ENCODE data around the gene PIGN.

The PIGN gene

DNA sequence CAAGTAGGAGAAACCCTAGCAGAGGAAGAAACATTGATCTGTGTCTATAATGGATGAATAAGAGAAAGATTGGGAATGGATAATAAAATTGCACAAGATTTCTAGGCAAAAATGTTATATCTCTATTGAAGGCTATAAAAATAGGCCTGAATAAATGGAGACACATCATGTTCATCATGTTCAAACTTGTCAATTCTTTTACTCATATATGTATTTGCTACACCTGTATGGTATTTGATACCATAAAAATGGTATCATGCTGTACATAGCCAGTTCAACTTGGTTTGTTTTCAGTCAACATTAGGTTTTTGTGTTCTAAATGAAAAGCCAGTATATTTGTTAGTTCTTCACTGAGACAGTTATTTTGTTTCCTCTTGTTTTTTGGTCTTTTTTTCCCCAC, 161.9 kb downstream of the PIGN start:
- DNase-seq (ENCODE audit: low read depth), result peak; percentile 55
- H3K4me3 ChIP-seq (ENCODE audit: low read length), result no peak overlapping the region
- TF ChIP-seq, protein P1, sequence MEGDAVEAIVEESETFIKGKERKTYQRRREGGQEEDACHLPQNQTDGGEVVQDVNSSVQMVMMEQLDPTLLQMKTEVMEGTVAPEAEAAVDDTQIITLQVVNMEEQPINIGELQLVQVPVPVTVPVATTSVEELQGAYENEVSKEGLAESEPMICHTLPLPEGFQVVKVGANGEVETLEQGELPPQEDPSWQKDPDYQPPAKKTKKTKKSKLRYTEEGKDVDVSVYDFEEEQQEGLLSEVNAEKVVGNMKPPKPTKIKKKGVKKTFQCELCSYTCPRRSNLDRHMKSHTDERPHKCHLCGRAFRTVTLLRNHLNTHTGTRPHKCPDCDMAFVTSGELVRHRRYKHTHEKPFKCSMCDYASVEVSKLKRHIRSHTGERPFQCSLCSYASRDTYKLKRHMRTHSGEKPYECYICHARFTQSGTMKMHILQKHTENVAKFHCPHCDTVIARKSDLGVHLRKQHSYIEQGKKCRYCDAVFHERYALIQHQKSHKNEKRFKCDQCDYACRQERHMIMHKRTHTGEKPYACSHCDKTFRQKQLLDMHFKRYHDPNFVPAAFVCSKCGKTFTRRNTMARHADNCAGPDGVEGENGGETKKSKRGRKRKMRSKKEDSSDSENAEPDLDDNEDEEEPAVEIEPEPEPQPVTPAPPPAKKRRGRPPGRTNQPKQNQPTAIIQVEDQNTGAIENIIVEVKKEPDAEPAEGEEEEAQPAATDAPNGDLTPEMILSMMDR (IDR thresholded peaks at IDR 0.05; ENCODE audit: insufficient read depth, low read depth, low read length, missing control alignments), result no peak

DNA sequence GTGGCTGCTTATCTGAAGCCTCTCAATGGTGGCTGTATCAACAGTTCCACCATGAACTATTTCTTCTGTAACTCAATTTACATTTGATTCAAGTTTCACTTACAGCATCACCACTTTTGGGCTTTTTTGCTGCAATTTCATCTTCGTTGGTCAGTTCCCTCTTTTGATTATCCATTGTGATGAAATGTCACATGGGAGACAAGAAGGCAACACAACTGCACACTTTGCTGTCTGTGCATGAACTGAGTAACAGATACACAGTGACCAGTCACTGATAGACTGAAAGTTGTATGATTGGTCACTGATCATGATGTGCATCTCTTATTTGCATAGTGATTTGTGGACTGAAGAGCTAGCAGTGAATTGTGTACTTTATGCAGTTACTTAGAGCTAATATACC, 163.3 kb downstream of the PIGN start:
- H3K4me3 ChIP-seq (ENCODE audit: low read length), result no peak overlapping the region
- no peak for DNase-seq (ENCODE audit: low read depth)
- TF ChIP-seq, protein P1 (IDR thresholded peaks at IDR 0.05; ENCODE audit: insufficient read depth, low read depth, low read length, missing control alignments), result no peak

DNA sequence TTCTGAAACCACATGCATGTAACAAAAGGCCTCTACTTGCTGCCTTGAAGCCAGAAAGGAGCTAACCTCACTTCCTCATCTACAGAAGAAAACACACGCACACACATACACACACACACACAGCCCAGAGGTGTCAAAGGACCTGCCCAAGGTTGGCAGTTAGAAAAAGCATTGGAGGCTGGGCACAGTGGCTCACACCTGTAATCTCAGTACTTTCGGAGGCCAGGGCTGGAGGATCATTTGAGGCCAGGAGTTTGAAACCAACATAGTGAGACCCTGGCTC, 168.2 kb downstream of the PIGN start:
- no peak overlapping the region for H3K4me3 ChIP-seq (ENCODE audit: low read length)
- DNase-seq (ENCODE audit: low read depth), result no peak
- TF ChIP-seq, protein P1 (IDR thresholded peaks at IDR 0.05; ENCODE audit: insufficient read depth, low read depth, low read length, missing control alignments), result no peak

DNA sequence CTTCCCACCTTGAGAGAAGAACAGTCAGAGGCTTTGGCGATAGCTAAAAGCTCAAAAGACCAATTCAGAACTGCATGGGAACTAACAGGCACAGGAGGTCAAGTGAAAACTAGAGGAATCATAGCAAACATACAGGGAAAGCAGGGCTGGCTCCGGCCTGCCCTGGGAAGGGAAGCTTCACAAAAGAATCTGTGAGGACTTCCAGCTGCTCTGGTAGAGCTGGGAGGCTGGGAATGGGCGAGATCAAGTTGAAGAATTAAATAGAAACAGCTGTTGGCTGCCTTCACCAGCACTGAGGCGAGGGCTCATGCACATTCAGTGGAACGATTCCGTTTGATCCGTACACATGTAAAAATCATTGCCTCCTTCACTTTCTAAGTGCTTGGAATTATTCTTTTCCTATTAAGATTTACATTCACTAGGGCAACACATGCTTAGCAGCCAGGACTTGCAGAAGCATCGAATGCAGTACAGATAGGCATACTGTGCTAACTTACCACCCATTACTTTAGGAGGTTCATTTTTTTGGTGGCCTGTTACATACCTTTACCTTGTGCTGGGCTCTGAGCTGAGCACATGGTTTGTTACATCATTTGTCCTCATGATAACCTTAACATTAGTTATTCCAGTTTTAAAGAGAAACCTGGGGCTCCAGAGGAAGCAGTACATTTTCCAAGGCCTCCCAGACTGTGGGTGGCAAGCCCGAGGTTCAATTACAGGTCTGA, 168.7 kb downstream of the PIGN start:
- no peak for DNase-seq (ENCODE audit: low read depth)
- no peak overlapping the region for H3K4me3 ChIP-seq (ENCODE audit: low read length)
- TF ChIP-seq, protein P1 (IDR thresholded peaks at IDR 0.05; ENCODE audit: insufficient read depth, low read depth, low read length, missing control alignments), result no peak

DNA sequence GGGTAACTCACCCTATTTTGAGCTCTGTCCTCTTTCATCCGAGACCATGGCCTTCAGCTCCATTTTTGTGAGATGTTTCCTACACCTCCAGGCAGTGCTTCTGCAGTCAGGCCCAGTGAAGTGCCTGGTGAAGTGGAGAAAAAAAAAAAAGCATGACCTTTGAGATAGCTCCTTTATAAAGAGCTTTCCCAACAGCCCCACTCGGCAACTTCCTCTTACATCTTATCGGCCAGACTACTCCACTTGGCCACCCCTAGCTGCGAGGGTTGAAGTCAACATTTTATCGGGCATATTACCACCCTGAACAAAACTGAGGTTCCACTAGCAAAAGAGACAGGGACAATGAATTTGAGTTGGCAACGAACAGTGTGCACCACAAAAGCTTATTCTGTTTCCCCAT, 169.2 kb downstream of the PIGN start:
- no peak overlapping the region for H3K4me3 ChIP-seq (ENCODE audit: low read length)
- no peak for DNase-seq (ENCODE audit: low read depth)
- TF ChIP-seq, protein P1 (IDR thresholded peaks at IDR 0.05; ENCODE audit: insufficient read depth, low read depth, low read length, missing control alignments), result no peak

DNA sequence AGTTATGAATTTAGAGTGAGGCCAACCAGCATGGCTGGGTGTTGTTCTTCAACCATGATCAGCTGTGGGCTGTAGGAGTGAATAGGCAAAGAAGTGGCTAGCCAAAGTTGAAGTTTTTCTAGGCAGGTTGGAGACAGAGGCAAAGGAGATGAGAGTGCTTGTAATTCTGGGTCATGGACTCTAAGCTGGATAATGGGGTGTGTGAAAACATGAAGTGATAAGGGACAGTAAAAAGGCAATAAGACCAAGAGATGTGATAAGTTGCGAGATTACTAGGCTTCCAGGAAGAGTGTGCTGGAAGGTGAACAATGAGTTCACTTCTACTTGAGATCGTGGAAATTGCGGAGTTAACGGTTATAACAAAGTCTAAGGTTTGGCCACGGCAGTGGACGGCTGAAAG, 175.4 kb downstream of the PIGN start:
- DNase-seq (ENCODE audit: low read depth), result no peak
- no peak overlapping the region for H3K4me3 ChIP-seq (ENCODE audit: low read length)
- TF ChIP-seq, protein P1 (IDR thresholded peaks at IDR 0.05; ENCODE audit: insufficient read depth, low read depth, low read length, missing control alignments), result no peak

DNA sequence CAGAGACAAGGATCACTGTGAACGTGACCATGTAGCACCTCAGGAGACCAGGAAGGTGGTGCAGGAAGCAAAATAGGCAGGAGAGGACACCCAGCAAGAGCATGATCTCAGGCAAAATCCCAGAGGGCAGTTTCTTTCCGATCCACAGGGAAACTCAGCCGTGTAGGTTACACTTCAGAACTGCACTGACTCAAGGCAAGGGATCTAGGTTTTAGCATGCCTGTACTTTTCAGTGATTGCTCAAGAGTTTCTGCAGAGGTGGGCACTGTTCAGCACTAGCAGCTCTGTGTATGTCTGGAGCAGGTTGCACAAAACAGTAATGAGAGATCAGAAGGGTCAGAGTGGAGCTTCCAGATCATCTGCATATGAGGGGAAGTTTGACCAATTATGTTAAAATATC, 177.3 kb downstream of the PIGN start:
- DNase-seq (ENCODE audit: low read depth), result peak; percentile 65
- TF ChIP-seq, protein P1 (IDR thresholded peaks at IDR 0.05; ENCODE audit: insufficient read depth, low read depth, low read length, missing control alignments), result no peak
- no peak overlapping the region for H3K4me3 ChIP-seq (ENCODE audit: low read length)
